Measurements from ENCODE around the gene HAO2.

GRCh38 chr1:119324198-119324597 lies 44.4 kb upstream of the HAO2 start:
- TF ChIP-seq POLR2A (IDR thresholded peaks at IDR 0.05) (no peak), CTCF (IDR thresholded peaks at IDR 0.05) (no peak)

Data from adrenal gland (tissue), 5 donors.